GM12875 (cell line): ENCODE measurements around the gene SEH1L.
A peak's percentile ranks its signal among the peaks of the same experiment; 100 is the strongest.
"Not testable (repeated sequence)": the region's sequence is repeated elsewhere in the genome, so short reads cannot be mapped to it uniquely, and the experiment has no call there.

ENCODE experiments used
- H3K4me3 ChIP-seq: one replicate; pipeline ENCODE4 v1.5.1; 2011; ENCODE audit warnings: low read depth, low read length, control low read depth
- TF ChIP-seq, protein P1 (sequence below): IDR thresholded peaks from 2 replicates; pipeline ENCODE4 v1.5.1; 2011; ENCODE audit warnings: low read depth, mild to moderate bottlenecking, control low read depth, inconsistent platforms, low read length, moderate library complexity, borderline replicate concordance; ENCODE audit not compliant: insufficient read depth

The SEH1L gene

DNA sequence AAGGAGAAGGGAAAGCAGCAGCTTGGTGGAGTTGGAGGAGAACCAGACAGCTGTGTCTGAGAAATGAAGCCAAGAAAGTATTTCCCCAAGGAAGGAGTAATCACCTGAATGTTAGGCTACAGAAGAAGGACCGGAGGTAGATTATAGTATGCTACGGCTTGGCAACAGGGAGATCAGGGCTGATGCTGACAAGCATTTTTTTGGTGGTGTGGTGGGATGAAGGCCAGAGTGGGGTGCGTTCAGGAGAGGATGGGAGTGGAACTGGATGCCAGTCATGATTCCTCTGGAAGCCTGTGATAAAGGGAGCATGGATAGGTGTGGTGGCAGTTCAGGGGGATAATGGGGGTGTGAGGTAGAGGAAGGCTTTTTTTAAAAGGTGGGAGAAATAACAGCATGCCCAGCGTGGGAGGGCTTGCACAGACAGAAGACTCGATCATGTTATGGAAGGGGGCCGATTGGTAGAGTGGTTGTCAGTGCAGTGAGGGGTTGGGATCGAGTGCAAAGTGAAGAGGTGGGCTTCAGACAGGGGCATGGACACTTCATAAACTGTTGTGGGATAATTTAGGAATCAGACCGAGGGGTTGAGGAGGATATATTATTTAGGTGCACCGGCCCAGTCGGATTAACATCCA lies 49.0 kb downstream of the SEH1L start:
- TF ChIP-seq, protein P1, sequence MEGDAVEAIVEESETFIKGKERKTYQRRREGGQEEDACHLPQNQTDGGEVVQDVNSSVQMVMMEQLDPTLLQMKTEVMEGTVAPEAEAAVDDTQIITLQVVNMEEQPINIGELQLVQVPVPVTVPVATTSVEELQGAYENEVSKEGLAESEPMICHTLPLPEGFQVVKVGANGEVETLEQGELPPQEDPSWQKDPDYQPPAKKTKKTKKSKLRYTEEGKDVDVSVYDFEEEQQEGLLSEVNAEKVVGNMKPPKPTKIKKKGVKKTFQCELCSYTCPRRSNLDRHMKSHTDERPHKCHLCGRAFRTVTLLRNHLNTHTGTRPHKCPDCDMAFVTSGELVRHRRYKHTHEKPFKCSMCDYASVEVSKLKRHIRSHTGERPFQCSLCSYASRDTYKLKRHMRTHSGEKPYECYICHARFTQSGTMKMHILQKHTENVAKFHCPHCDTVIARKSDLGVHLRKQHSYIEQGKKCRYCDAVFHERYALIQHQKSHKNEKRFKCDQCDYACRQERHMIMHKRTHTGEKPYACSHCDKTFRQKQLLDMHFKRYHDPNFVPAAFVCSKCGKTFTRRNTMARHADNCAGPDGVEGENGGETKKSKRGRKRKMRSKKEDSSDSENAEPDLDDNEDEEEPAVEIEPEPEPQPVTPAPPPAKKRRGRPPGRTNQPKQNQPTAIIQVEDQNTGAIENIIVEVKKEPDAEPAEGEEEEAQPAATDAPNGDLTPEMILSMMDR: no peak
- no peak overlapping the region for H3K4me3 ChIP-seq

DNA sequence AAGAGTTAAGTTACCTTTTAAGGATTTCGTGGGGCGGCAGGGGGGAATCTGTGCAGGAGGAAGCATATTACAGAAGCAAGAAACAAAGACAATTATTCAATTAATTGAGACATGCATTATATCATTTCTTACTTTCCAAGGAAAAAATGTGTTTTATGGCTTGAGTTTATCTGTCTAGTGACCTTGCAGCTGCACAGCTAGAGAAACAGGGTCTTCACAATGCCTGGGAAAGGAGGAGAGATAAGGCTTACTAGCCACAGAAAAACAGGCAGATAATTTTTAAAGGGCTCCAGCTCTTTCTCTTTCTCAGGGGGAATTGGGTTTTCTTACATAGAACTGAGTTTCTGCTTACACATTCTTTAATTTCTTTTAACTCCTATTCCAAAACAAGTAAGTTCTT lies 49.5 kb downstream of the SEH1L start:
- H3K4me3 ChIP-seq: not testable (repeated sequence)

DNA sequence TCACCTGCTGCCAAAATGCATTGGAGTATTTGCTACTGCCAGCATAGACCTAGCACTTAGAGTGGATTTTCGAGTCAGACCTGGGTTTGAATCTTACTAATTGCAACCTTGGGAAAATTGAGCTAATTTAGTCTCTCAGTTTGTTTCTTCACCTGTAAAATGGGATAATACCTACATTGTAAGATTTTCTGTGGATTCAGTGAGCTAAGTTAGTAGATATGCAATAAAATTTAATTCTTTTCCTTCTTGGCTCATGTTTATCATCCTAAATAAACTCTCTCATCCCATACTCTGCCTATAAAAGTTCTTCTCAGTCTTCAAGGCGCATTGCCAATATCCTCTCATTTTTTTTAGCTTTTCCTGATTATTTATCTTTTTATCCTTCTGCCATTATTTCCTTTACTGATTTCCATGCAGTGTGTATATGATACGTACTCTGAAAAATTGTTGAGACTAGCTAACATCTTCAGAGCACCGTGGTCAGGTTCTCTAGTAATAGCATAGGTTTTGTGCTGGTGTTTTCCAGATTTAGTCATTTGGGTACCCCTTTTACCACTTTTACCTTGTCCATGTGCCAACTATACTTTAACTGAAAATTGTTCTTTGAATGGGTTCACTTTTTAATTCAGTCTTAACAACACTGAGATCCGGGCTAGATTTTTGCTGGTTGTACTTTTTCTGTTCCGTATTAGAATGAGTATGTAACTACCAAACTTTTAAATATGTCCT lies 50.7 kb downstream of the SEH1L start:
- TF ChIP-seq, protein P1: no peak
- H3K4me3 ChIP-seq: no peak overlapping the region

DNA sequence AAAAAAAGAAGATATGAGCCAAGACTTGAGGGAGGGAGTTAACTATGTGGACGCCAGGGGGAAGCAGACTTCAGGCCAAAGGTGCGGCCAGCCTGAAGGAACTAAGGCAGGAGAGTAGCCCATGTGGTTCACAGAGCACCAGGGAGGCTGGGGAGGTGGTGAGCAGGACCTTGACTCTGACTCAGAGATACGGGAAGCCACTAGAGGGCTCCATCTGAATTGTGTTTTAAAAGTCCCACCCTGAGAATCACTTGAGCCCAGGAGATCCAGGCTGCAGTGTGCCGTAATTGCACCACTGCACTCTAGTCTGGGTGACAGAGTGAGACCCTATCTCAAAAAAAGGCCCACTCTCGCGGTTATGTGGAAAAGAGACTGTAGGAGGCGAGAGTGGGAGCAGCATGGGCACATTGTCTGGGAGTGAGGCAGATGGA lies 55.7 kb downstream of the SEH1L start:
- TF ChIP-seq, protein P1: peak; percentile 52
- H3K4me3 ChIP-seq: no peak overlapping the region

DNA sequence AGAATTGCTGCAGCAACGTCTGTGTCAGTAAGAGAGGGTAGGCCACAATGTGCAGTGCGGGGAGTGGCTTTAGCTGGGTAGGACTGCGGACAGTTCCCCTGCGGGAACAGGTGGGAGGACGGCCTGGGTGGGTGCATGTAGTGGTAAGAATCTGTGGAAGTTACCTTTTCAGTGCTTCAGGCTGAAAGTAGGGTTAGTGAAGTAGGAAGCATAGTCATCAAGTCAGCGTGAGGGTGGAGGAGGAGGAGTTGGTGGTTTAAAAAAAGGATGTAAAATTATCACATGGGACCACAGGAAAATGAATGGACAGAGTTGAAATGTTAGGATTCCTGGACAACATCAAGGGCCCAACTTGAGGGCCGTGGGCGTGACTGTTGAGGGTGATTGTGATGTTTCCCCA lies 56.6 kb downstream of the SEH1L start:
- no peak overlapping the region for H3K4me3 ChIP-seq
- TF ChIP-seq, protein P1: no peak

DNA sequence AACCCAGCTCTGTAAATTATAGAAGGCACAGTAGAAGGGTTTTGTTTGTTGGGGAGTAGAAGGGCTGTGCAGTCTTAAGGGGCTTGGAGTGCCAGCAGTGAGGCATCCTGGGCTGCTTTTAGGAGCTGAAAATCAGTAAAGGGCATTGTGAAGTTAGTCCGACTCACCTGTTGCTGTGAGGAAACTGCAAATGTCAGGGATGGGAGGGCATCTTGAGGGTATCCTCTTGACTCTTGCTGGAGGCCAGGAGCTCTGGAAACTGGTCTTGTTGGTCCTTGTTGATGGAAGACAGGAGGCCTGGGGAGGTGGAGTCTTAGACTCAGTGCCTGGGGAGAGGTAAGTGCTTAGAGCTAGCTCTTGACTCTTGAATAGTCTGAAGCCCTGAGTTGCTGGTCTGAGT lies 57.5 kb downstream of the SEH1L start:
- TF ChIP-seq, protein P1: no peak
- H3K4me3 ChIP-seq: no peak overlapping the region

DNA sequence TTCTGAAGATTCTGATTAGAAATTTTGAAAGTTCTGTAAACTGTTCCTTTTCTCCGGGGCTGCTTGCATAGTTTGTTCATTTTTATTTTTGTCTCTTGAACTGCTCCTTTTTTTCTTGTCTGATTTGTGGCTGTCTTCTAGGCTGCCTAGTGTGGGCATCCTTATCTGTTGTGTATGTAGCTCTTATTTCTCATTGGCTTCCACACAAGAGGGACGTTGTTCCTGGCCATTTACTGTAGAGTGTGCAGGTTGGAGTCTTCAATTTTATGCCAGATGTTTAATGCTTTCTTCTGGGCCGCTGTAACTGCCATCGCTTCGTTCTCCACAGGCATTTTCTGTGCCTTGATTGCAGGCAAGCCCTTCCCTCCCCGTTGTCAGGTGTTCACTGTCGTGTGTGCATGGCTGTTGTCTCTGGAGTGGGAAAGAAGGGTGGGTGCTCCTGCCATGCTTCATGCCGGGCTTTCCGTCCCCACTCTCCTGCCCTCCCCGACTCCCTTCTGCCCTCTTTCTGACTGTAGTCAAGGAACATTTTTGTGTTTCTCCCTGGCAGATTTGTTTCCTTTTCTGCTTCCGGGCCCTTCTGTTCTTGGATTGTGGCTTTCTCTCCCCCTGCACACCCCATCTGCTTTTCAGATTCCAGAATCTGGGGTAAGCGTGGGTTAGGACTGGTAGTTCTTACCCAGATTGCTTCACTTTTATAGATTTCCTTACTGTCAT lies 58.9 kb downstream of the SEH1L start:
- TF ChIP-seq, protein P1: no peak
- no peak overlapping the region for H3K4me3 ChIP-seq
